NOMO-1 (cell line): ENCODE data around the gene CLDN10.
A peak's percentile ranks its signal among the peaks of the same experiment; 100 is the strongest.
"Not testable (repeated sequence)": the region's sequence is repeated elsewhere in the genome, so short reads cannot be mapped to it uniquely, and the experiment has no call there.

ENCODE experiments used
- DNase-seq, 2 experiments: peaks; one replicate each; lab custom pipeline; 2025; ENCODE audit not compliant: unreplicated experiment in 2 of 2; lab: John Stamatoyannopoulos, UW

Gene CLDN10

DNA sequence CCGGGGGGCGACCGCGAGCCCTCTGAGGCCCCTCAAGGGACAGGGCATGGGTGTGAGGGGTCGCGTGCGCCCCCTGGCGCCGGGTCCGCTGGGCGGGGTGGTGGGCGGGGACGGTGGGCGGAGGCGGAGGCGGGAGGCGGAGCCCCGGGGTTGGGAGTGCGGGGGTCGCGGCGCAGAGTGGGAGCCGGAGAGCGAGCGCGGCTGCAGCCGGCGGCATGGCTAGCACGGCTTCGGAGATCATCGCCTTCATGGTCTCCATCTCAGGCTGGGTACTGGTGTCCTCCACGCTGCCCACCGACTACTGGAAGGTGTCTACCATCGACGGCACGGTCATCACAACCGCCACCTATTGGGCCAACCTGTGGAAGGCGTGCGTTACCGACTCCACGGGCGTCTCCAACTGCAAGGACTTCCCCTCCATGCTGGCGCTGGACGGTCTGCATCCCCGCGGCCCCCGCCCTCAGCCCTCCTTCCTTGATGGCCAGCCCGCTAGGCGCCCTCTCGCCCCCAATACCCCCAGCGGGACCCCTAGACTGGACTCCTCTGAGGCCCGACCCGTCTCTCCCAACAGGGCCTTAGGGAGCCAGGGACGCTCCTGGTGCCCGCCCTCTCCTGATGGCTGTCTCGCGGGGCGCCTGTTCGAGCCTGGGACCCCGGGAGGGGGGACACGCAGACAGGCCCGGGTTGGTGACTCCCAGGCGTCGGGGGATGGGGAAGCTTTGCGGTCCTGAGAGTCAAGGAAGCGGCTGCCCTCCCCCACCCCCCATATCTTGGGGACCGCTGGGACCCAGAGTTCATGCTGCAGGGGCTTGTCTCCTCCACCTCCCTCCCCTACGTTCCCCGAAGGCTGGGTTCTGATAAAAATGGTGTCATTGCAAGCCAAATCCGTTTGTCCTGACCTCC is at the start of gene CLDN10:
Gene CLDN10, plus strand, starts transcription at position 182 of the 903 bp plus-strand sequence. Its CDS starts 34 bp downstream, at position 216.
- peak in 1 of 2 experiments; percentile 6 for DNase-seq

GRCh38 chr13:95503662-95504061 is 48.9 kb upstream of the CLDN10 start:
- no peak for DNase-seq

- no peak for DNase-seq
Observed at GRCh38 chr13:95505265-95505664, 47.3 kb upstream of the CLDN10 start.

DNA sequence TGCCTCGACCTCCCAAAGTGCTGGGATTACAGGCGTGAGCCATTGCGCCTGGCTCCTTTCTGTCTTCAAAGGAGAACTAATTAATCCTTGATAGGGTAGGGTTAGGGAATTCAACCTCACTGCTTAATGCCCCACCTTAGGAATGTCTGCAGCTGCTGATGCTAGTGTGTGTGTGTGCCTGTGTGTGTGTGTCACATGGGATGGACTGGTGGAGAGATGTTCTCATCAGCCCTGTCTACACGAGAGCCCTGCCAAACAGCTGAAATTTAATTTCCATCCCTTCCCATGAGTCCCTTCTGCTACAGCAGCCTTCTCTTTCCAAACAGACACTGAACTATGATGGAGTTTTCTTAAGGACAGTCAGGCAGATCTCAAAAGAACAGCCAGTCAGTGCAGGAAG is 46.5 kb upstream of the CLDN10 start:
- DNase-seq = no peak

GRCh38 chr13:95507991-95508390 is 44.5 kb upstream of the CLDN10 start:
- no peak for DNase-seq

DNA sequence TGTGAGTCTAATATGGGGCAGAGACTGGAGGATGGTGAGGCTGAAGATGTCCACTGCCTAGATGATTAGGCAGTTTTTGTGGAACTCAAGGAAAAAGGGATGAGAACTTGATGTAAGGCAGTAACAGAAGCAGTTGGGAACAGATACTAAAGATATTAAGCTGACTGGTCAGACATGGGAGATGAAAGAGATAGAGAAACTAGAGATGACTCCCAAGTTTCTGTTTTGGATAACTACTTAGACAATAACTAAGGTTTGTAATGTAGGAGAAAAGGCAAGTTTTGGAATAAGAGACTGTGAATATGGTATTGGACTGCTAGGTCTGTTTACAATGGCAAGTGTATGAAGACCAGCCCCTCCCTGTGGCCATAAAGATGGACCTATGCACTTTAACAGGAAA is 43.5 kb upstream of the CLDN10 start:
- DNase-seq = no peak

DNA sequence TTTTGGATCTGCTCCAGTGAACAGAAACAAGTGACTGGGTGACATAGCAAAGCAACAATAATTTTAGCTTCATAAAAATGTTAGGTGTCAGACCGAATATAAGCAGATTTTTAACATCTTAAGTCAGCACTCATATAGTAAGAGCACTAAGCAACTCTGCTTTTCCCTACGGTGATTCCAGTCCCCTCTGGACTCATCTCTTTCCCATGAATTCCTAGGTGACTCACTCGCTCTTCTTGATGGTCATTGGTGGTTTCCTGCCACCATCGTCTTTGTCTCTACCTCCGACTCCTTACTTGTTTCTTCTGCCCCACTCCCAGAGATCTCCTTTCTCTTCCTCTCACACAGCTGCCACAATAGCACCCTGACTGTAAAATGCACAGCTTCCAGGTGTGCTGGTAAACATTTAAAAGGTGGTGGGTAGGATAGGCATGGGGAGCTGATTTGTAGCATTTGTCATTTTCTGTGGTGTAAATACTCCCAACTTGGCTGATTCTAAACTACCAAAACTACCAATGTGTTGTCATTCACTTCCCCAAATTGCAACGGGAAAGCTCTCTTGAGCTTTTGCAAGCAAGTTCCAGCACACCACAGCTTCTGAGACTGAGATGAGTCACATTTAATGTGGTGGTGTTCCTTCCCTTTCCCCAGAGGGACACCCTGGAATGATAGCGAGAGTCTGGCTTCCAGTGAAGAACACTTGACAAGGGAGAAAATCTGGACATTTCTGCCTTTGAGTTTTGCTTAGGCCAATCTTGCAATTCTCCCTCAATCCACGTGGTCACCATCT is 42.8 kb upstream of the CLDN10 start:
- DNase-seq = peak; percentile 55 to 78

DNA sequence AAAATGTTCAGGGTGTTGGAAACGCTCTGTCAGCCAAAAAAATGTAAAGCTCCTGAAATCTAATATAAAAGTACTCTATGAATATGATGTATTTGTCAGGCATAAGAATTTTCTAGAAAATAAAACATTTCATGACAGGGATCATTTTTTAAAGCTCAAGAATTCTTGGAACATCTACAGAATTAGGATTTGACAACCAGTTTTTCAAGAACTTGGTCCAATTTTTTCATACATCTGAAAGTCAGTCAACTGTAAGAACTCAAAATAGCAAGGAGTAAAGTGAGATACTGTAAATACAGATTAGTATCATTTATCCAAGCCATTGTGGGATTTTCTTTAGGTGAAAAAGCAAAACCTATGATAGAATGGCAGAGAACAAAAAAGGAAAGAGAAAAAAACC is 41.6 kb upstream of the CLDN10 start:
- no peak for DNase-seq

DNA sequence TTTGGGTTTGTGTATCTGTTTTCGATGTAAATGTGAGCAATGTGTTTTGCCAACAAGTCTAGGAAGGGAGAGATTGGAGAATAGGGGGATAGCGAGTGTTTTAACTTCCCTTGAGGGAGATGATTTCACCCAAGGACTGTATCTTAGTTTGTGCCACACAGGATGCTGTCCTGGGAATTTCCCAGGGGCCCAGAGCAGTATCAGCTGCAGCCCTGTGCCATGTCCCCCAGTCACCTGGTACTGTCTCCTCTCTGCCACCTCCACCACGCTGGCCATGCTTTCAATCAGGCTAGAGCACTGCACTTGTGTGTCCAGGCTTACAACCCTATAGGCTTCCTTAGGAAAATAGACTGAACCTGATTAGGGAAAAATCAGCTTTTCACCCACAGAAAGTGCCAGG is 40.1 kb upstream of the CLDN10 start:
- DNase-seq = no peak

GRCh38 chr13:95512957-95513356 is 39.6 kb upstream of the CLDN10 start:
- DNase-seq = no peak

GRCh38 chr13:95515606-95516005 is 36.9 kb upstream of the CLDN10 start:
- not testable (repeated sequence) for DNase-seq

DNA sequence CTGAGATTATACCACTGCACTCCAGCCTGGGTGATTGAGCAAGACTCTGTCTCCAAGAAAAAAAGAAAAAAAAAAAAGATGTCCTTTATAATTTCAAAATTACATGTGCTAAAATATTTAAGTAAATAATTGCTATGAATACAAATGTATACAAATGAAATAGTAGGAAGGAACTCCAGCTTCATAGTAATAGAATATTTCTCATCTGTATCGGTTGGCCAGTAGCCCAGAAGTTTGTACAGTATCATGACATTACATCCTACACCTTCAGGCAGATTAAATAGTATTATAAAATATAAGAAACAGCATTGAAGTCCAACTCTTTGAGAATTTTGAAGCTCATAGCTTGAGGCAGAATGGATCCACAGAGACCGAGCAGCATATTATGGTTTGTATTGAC is 36.5 kb upstream of the CLDN10 start:
- no peak for DNase-seq

- DNase-seq = no peak
Observed at GRCh38 chr13:95516492-95516891, 36.0 kb upstream of the CLDN10 start.

GRCh38 chr13:95523598-95523997 is 28.9 kb upstream of the CLDN10 start:
- DNase-seq = no peak

- DNase-seq = peak; percentile 19 to 66
Observed at GRCh38 chr13:95524264-95524901, 28.1 kb upstream of the CLDN10 start.

GRCh38 chr13:95527955-95528354 is 24.6 kb upstream of the CLDN10 start:
- DNase-seq = no peak

GRCh38 chr13:95530178-95530577 is 22.3 kb upstream of the CLDN10 start:
- peak; percentile 43 to 63 for DNase-seq

DNA sequence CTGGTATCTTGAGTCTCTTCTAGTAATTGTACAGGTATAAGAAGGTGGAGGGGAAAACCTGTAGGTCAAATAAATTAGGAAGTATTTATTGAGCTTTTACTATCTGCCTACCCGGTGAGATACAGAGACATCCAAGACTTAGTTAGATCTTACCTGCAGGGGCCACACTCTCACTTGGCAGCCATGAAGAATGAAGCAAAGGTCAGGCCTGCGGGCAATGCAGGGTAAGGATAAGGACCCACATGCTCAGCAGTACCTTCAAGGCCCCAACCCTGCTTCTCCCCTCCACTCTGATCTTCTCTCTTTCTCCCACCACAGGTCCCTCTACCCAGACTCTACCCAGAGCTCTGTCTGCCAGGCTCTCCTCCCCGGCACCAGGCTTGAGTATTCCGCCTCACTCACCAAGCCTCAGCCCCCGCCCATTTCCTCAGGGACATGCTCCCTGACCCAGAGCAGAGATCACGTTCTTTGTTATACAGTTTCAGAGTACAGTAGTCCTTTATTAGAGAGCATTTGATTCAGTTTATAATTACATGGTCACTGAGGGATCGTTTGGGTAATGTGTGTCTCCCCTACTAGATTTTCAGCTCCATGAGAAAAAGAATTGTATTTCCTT is 18.9 kb upstream of the CLDN10 start:
- DNase-seq = no peak

- no peak for DNase-seq
Observed at GRCh38 chr13:95535243-95535642, 17.3 kb upstream of the CLDN10 start.

- DNase-seq = peak in 1 of 2 experiments; percentile 47
Observed at GRCh38 chr13:95536632-95537241, 15.8 kb upstream of the CLDN10 start.
